HG02571 (cell line): ENCODE measurements around the gene CD300E.
"Not testable (repeated sequence)": the region's sequence is repeated elsewhere in the genome, so short reads cannot be mapped to it uniquely, and the experiment has no call there.

Experiments
- ATAC-seq: cut with Tn5 transposase; IDR thresholded peaks from one replicate; pipeline ENCODE4 v1.9.1; 2021; ENCODE audit warnings: mild to moderate bottlenecking, moderate library complexity; ENCODE audit not compliant: unreplicated experiment

The CD300E gene

DNA sequence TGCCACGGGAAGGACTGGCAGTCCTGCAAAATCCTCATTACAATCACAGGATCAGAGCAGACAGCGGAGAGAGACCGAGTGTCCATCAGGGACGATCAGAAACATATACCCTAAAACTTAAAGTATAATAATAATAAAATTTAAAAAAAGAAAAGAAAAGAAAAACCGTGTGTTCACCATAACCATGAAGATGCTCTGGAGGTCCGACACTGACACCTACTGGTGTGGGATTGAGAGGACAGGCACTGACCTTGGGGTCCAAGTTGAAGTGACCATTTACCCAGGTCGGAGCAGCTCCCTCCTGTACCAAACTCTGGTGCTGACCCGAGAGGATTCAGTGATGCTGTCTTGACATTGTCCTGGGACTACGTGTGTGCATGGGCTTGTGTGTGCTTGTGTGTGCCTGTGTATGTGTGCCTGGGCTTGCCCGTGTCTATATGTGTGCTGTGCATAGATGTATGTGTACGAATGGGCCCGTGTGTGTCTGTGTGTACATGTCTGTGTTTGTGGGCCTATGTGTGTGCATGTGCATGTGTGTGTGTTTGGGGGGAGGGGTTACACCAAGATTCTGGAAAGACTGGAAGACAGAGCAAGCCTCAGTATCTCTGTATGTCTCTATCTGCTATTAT, 21.5 kb downstream of the CD300E start:
- no peak for ATAC-seq

DNA sequence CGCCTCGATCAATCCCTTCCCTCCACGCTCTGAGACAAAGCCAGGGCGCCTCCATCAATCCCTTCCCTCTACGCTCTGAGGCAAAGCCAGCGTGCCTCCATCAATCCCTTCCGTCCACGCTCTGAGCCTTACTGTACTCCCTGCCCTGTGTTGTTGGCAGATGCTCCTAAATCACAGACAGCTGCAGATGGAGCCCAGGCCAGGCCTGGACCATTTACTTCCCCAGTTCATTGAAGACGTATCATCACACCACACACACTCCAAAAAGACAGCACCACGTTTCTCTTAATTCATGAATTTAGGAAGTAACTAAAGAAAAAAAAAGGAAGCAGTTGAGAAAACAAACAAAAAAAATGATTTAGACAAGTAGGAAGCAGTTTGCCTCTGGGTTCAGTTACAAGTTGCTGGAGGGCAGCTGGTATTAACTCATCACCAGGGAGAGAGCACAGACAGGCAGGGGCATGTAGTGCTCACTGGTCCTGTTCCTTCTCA, 24.0 kb downstream of the CD300E start:
- no peak for ATAC-seq

DNA sequence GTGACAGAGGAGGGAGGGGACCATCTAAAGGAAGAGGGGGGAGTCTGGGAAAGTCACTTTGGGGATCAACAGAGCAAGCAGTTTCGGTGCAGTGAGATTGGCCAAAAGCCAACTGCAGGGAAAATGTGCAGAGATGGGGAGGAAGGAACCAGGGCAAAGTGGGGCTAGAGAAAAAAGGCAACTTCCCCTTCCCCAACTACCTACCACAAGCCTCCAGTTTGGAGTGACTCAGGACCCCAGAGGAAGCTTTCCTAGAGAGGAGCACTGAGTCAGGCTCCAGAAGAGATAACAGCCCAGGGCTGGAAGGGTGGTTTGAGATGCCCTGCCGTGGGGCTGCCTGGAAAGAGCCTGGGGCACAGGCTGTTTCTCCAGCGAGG, 24.5 kb downstream of the CD300E start:
- ATAC-seq: no peak

DNA sequence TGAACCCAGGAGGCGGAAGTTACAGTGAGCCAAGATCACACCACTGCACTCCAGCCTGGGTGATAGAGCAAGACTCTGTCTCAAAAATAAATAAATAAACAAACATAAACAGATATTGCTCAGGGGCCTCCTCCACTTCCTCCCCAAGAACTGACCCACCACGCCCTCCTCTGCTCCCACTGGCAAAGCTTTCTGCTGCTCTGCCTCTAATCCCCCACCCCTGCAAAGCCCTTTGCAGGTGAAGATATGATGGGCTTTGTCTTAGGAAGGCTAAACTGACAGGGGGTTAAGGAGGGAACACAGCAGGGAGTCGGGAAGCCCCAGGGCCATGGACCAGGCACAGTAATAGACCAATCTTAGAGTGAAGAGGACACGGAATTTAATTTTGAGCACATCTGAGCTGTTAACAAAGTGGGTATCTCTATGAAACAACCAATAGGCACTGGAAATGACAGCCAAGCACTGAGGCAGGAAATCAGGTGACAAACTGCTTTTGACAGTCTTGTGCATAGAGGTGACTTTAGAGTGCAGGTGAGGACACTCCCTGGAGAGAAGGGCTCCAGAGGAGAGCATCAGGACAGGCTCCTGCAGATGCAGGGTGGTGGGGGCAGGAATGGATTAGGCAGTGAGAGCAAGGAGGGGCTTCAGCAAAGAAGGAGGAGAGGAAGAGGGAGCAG, 25.1 kb downstream of the CD300E start:
- ATAC-seq: no peak

DNA sequence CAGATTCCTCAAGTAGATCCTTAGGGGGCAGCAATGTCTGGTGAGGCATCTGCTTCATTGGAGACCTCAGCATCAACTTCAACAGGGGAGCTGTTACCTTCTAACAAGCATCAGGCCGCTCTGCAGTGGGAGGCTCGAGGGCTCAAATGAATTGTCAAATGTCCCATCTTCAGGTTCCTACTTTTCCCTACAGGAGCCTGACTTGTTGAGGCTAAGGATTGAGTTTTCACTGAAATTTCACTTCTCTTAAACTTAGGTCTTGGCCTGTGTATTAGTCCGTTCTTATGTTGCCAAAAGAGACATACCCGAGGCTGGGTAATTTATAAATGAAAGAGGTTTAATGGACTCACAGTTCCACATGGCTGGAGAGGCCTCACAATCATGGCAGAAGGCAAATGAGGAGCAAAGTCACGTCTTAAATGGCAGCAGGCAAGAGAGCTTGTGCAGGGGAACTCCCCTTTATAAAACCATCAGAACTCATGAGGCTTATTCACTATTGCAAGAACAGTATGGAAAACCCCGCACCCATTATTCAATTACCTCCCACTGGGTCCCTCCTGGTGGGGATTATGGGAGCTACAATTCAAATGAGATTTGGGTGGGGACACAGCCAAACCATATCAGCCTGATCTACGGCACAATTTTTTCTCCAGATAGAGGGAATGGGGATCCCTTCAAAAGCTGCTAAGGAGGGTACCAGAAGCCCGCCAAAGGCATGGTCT, 26.3 kb downstream of the CD300E start:
- no peak for ATAC-seq

DNA sequence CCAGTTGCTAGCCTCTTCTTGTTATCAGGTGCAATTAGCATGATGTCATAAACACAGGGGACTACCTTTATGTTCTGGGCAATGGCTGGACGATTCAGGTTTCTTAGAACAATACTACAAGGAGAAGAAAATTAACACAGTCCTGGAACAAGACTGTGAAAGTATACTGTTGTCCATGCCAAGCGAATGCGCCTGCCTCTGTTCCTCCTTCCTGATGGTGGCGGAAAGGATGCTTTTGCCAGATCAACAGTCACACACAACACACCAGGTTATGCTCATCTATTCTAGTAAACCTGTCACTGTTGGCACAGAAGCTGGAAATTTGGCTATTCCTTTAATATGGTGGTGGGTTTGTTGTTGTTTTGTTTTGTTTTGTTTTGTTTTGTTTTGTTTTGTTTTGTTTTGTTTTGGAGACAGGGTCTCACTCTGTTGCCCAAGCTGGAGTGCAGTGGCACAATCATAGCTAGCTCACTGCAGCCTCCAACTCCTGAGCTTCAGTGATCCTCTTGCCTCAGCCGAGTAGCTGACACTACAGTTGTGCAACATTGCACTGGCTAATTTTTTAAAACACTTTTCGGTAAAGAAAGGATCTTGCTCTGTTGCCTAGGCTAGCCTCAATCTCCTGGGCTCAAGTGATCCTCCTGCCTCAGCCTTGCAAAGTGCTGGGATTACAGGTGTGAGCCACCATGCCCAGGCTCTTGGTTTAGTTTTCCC, 28.3 kb downstream of the CD300E start:
- no peak for ATAC-seq

DNA sequence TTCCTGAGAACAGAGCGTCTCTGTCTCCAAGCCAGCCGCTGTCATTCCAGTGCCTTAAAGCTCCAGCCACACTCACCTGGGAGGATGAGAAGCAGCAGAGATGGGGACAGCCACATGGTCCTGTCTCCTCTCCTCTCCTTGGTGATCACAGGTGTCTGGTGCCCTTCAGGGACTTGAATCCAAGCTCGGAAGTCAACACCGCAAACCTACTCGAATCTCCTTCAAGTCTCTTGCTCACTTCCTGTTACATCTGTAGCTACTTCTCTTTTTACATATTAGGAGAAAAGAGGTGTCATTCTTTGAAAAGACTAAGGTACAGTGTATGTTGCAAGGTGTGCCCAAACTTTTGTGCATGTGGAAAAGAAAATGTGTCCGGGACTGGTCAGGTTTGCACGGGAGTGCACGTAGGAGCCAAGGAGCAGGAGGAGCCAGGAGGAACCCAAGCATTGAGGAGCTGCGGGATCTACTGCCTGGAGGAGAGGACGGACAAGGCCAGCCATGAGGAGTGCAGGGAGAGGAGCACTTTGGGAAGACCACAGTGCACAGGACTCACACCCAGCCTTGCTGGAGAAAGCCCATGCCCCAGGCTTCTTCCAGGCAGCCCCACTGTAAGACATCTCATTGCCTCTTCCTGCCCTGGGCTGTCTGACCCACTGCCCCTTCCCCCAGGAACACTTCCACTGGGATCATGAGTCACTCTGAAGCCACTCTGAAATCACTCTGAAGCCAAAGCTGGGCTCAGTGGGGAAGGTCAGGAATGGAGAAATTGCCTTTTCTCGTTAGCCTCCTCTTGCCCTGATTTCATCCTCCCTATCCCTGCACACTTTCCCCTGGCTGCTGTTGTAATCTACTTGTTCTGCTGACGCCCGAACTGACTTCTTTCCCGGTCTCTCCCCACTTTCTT, 31.2 kb downstream of the CD300E start, which contains the start of gene CD300LD:
TSS of gene CD300LD (minus strand) at position 197 of the 904 bp plus-strand sequence. CDS start at position 116, 81 bp downstream.
- ATAC-seq: no peak

DNA sequence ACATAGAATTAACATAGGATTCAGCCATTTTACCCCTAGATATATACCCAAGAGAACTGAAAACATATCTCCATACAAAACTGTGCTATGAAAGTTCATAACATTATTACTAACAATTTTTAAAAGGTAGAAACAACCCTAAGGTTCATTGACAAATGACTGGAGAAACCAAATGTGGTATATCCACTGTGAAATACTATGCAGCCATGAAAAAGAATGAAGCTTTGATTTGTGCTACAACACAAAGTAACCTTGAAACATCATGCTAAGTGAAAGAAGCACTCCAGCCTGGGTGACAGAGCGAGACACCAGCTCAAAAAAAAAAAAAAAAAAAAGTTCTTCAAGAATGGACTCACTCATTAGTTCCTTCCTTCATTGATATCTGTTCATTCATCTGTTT, 32.0 kb downstream of the CD300E start:
- no peak for ATAC-seq

DNA sequence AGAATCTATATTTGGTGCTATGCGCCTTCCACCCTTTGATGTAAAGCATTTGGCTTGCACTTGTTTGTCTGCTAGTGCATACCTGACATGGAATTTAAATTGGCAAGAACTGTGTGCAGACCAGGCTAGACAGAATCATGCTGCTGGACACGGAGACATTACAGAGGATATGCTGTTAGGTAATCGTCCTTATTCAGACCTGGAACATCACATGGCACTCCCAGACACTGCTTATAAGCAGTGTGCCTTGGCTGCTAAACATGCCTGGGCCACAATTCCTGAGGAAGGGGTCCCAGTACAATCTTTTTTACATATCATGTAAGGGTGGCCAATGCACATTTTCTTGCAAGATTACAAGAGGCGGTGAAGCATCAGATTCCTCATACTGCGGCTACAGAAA, 37.8 kb downstream of the CD300E start:
- ATAC-seq: no peak

DNA sequence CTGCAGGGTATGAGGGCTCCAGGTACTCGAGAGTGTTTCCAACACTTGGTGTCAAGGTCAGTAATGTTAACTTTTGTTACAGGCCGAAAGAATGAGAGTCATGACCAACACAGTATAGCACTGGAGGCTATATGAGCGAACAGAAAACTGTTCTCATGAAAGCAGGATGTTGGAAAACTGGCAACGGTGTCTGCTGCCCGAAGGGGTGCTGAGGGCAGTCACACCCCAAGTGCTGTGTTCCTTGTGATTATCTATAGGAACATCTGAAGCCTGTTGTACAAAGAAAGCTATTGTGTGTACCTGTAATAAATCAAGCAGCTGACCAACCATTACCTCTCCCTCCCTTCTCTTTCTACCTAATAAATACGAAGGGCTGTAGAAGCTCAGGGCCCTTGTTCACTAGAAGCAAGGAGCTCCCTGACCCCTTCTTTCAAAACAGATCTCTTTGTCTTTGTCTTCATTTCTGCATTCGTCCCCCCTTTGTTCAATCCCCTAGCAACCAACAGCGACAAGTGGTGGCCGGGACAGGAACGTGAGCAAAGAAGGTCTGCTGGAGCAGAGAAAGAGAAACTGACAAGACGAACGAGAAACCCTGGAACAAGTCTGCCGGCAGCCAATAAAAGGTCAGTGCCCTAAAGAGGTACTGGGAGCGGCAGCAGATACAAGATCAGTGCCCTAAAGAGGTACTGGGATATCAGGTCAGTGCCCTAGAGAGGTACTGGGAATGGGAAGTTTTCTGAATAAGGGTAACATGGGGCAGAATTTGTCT, 39.1 kb downstream of the CD300E start:
- ATAC-seq: no peak

DNA sequence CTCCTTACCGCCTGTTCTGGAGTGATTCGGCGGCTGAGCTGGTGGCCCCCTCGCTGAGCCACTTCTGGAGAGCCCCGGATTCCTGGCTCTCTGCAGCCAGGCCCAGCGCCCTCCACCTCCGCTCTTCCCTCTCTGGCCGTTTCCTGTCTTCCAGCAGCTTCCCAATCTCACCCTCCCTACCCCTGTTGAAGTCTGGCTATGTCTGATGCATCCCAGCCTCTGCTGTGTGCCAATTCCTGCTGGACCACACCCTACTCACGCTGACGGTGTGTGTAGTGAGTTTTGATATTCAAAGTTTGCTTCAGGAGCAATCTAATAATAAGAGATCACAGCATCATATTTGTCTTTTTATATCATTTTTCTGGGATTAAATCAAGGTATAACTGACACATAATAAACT, 40.9 kb downstream of the CD300E start:
- no peak for ATAC-seq

DNA sequence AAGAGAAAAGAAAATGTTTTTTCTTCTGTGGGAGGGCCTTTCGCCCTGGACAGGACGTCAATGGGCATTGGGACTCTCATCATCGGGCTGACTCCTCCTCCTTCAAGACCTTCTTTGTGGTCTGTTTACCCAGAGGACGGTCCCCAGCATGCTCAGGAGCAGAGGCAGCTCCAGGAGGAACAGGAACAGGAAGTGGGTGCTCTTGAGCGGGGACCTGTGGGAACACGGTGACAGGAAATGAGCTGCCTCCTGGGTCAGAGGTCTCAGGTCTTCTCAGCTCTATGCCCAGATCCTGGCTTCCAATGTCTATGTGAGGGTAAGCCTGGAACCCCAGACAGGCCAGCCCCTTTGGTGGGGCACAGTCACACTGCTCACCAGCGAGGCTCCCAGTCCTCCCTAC, 43.6 kb downstream of the CD300E start:
- no peak for ATAC-seq

DNA sequence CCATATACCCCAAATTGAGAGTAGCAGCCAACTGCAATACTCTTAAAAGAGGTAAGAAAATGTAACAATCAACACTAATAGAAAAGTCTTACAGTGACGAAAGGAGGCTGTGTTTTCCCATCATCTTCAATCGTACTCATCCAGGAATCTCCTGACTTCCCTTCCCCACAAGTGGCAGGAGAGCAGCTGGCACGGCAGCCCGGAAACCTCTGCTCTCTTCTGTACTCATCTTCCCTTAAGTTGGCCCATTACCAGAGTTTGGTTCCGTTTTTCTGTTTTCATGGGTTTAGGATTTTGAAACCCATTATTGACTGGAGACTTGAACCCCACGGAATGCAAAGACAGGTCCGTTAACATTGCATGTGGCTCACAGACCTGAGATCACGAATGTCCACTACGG, 44.6 kb downstream of the CD300E start:
- ATAC-seq: no peak

DNA sequence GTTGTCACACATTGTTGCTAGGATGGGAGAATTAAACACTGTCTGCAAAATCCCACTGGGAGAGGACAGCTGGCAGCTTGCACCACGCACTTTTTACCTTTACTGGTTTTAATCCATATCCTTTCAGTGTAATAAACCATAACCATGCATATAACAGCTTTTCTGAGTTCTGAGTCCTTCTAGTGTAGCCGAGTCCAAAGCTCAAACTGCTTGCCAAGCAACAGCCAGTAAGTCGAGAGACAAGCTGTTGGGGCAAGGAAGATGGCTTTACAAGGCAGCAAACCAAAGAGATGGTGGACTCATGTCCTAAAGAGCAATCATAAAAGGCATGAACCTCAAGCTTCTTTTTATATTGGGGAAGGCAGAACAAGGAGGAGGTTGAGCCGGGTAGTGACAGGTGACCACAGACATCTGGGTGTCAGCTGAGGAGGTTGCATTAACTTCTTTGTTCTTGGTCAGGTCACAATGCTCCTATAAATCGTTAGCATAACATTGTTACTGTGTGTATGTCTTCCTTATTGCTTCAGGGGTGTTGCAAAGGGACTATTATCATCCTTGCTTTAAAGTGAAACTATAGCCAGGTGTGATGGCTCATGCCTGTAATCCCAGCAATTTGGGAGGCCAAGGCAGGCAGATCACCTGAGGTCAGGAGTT, 48.9 kb downstream of the CD300E start:
- ATAC-seq: no peak

DNA sequence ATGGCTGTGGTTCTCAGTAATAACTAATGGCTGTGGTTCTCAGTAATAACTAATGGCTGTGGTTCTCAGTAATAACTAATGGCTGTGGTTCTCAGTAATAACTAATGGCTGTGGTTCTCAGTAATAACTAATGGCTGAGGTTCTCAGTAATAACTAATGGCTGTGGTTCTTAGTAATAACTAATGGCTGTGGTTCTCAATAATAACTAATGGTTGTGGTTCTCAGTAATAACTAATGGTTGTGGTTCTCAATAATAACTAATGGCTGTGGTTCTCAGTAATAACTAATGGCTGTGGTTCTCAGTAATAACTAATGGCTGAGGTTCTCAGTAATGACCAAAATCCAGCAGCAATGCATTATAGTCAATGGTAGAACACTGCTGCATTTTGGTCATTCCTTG, 49.9 kb downstream of the CD300E start:
- ATAC-seq: not testable (repeated sequence)

DNA sequence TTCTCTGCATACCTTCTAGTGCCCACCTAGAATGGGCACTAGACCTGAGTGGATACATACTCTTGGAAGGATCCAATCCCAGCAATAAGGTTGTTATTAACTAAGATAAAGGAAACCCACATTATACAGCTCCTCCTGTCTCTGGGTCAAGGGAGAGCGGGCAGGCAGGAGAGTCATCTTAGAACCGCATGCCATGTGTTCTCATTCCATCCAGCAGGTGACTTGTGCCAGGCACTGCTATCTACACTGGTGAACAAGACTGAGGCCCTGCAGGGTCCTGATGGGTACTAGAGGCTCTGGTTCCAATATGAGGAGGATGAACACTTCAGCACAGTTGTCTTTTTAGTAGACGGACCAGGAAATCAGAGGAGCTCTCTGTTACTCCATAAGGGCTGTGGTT, 50.4 kb downstream of the CD300E start:
- no peak for ATAC-seq

DNA sequence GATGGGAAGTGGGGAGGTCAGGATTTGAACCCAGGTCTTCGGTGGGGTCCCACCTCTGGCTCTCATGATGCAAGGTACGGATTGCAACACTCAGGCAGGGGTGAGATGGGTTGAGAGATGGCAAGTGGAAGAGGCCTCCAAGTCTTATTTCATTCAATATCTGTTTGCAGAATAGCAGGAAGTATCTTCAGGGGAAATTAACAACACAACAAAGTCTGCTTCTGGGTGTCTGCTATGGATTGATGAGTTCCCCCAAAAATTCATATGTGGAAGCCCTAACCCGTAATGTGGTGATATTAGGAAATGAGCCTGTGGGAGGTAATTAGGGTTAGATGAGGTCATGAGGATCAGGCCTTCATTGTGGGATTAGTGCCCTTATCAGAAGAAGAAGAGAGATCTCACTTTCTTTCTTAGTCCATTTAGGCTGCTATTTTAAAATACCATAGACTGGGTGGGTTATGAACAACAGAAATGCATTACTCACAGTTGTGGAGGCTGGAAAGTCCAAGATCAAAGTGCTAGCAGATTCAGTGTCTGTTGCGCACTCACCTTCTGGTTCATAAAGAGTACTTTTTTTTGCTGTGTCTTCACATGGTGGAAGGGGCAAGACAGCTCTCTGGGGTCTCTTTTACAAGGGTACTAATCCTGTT, 51.8 kb downstream of the CD300E start:
- no peak for ATAC-seq
